Measurements from ENCODE around the gene DPH2. TPM values are rescaled to one million over a fixed set of nuclear protein-coding genes. Genes with fewer than 3 reads are reported as not detected.

The DPH2 gene
- total and polyA plus RNA-seq, 7 donors, result 10.7 to 37.2 (median 12.1) TPM

GRCh38 chr1:43963890-43964289 is 5.9 kb upstream of the DPH2 start:
- Histone ChIP-seq H3K9me3 (no peaks in the 10 kb centered on the region), H3K27ac (no peak overlapping the region), H3K4me1 (no peaks in the 10 kb centered on the region), H3K27me3 (no peaks in the 10 kb centered on the region), H3K4me3 (no peak overlapping the region), H3K36me3 (peaks cover 0 to 79% (median 29%) of the 10 kb centered on the region in 4 donors)
- WGBS, 2 donors, result 90 to 92% methylated on average over 5 of the region's 5 CpGs
- intact Hi-C loops (cut with DNase I), result no loop called here
- DNase-seq, result no peak
- TF ChIP-seq POLR2A (IDR thresholded peaks at IDR 0.05) (no peak), EP300 (IDR thresholded peaks at IDR 0.05) (no peak), CTCF (IDR thresholded peaks at IDR 0.05) (no peak), POLR2AphosphoS5 (IDR thresholded peaks at IDR 0.05) (no peak)

GRCh38 chr1:43965316-43965715 is 4.5 kb upstream of the DPH2 start:
- H3K9me3 ChIP-seq, result no peaks in the 10 kb centered on the region
- DNase-seq, result no peak
- 91% methylated on average over 3 of the region's 3 CpGs for WGBS, 2 donors
- H3K27me3 ChIP-seq, result no peaks in the 10 kb centered on the region
- no peak for TF ChIP-seq EP300 (IDR thresholded peaks at IDR 0.05)
- no peak for TF ChIP-seq CTCF (IDR thresholded peaks at IDR 0.05)
- no peak for TF ChIP-seq POLR2A (IDR thresholded peaks at IDR 0.05)
- TF ChIP-seq POLR2AphosphoS5 (IDR thresholded peaks at IDR 0.05), result no peak
- H3K4me1 ChIP-seq, result peaks cover 0 to 6% (median 2%) of the 10 kb centered on the region in 4 donors
- no peak overlapping the region for H3K4me3 ChIP-seq
- intact Hi-C loops (cut with DNase I), result no loop called here
- H3K36me3 ChIP-seq, result peaks cover 0 to 65% (median 19%) of the 10 kb centered on the region in 4 donors
- no peak overlapping the region for H3K27ac ChIP-seq

GRCh38 chr1:43968348-43968948 is 1.4 kb upstream of the DPH2 start:
- DNase-seq, result no peak
- Histone ChIP-seq H3K36me3 (peaks cover 0 to 42% (median 13%) of the 10 kb centered on the region in 4 donors), H3K4me3 (no peak overlapping the region), H3K27ac (no peak overlapping the region), H3K9me3 (no peaks in the 10 kb centered on the region), H3K27me3 (no peaks in the 10 kb centered on the region), H3K4me1 (peaks cover 0 to 18% (median 11%) of the 10 kb centered on the region in 4 donors)
- intact Hi-C loops (cut with DNase I), result no loop called here
- WGBS, 2 donors, result 91 to 95% methylated on average over 6 of the region's 6 CpGs
- TF ChIP-seq POLR2AphosphoS5 (IDR thresholded peaks at IDR 0.05) (no peak), EP300 (IDR thresholded peaks at IDR 0.05) (no peak), CTCF (IDR thresholded peaks at IDR 0.05) (no peak), POLR2A (IDR thresholded peaks at IDR 0.05) (no peak)

GRCh38 chr1:43969416-43969745 is 429 bp upstream of the DPH2 start:
- H3K9me3 ChIP-seq, result no peaks in the 10 kb centered on the region
- peak overlapping the region in 3 of 4 donors; percentile 63 to 90 (median 69) for H3K4me3 ChIP-seq
- intact Hi-C loops (cut with DNase I), result no loop called here
- TF ChIP-seq POLR2A (IDR thresholded peaks at IDR 0.05), result no peak
- peaks cover 0 to 33% (median 11%) of the 10 kb centered on the region in 4 donors for H3K36me3 ChIP-seq
- DNase-seq, result no peak
- H3K27me3 ChIP-seq, result no peaks in the 10 kb centered on the region
- H3K27ac ChIP-seq, result no peak overlapping the region
- H3K4me1 ChIP-seq, result peaks cover 0 to 26% (median 14%) of the 10 kb centered on the region in 4 donors
- WGBS, 2 donors, result 64 to 65% methylated on average over 7 of the region's 7 CpGs

GRCh38 chr1:43970502-43970901 is 692 bp downstream of the DPH2 start:
- intact Hi-C loops (cut with DNase I), result loop anchor here (1.0 kb wide), 1 partner anchor 24 kb away; the partner anchor contains the start of gene IPO13

More at GRCh38 chr1:43970502-43970901, 692 bp downstream of the DPH2 start:
- TF ChIP-seq EP300 (IDR thresholded peaks at IDR 0.05), result no peak
- no peak for TF ChIP-seq POLR2A (IDR thresholded peaks at IDR 0.05)
- TF ChIP-seq POLR2AphosphoS5 (IDR thresholded peaks at IDR 0.05), result no peak
- no peak for TF ChIP-seq CTCF (IDR thresholded peaks at IDR 0.05)
- Histone ChIP-seq H3K4me1 (peaks cover 0 to 30% (median 15%) of the 10 kb centered on the region in 4 donors), H3K27me3 (no peaks in the 10 kb centered on the region), H3K36me3 (peaks cover 0 to 24% (median 10%) of the 10 kb centered on the region in 4 donors), H3K4me3 (peak overlapping the region; percentile 63 to 90 (median 66)), H3K27ac (peak overlapping the region in 2 of 4 donors; percentile 42 to 60), H3K9me3 (no peaks in the 10 kb centered on the region)
- 31 to 55% methylated on average over 5 of the region's 5 CpGs for WGBS, 2 donors
- no peak for DNase-seq

Data from sigmoid colon (tissue), 7 donors.